Activated CD8-positive, alpha-beta T cell treated with anti-CD3 and anti-CD28 coated beads, Interleukin-2, amount 10 ng/mL, durations not matched to agents 7 days and 5 days (primary cell): ENCODE measurements around the gene MFAP1. TPM values are rescaled to one million over a fixed set of nuclear protein-coding genes. Genes with fewer than 3 reads are reported as not detected.
"Not testable (repeated sequence)": the region's sequence is repeated elsewhere in the genome, so short reads cannot be mapped to it uniquely, and the experiment has no call there.

Experiments
- ATAC-seq: fragments of 150-1000 bp; cut with Tn5 transposase; one replicate; pipeline ENCODE4 v1.10.0; 2021; ENCODE audit warnings: moderate library complexity
- CTCF ChIA-PET: fragments of 350-600 bp; sonication (Branson Sonifier 250); formaldehyde crosslinking; loops from one replicate; lab custom pipeline; 2021; ENCODE audit warnings: antibody characterized with exemption; lab: Charles Lee
- POLR2A ChIA-PET: fragments of 350-600 bp; sonication (Branson Sonifier 250); formaldehyde crosslinking; loops from one replicate; lab custom pipeline; 2021; ENCODE audit warnings: antibody characterized with exemption; lab: Charles Lee
- DNase-seq: peaks from one replicate; pipeline ENCODE4 v3.0.0-alpha.2; 2020
- H3K27ac Mint-ChIP-seq: one replicate; pipeline ENCODE4 v1.8.0; 2021; ENCODE audit warnings: mild to moderate bottlenecking, mixed read lengths
- H3K27me3 Mint-ChIP-seq: one replicate; pipeline ENCODE4 v1.8.0; 2021; ENCODE audit warnings: low read depth, mixed read lengths
- H3K36me3 Mint-ChIP-seq: one replicate; pipeline ENCODE4 v1.8.0; 2021; ENCODE audit warnings: low read depth, mixed read lengths
- H3K4me1 Mint-ChIP-seq: one replicate; pipeline ENCODE4 v1.8.0; 2021; ENCODE audit warnings: low read depth, mixed read lengths
- H3K4me3 Mint-ChIP-seq: one replicate; pipeline ENCODE4 v1.8.0; 2021; ENCODE audit warnings: mild to moderate bottlenecking, mixed read lengths
- H3K9me3 Mint-ChIP-seq: one replicate; pipeline ENCODE4 v1.8.0; 2022; ENCODE audit warnings: mixed read lengths; ENCODE audit not compliant: insufficient read depth
- total RNA-seq, 2 experiments: library from RNA; stranded (reverse); gene quantifications; one replicate each; pipeline ENCODE4 v1.2.3, GENCODE V29; 2021

Gene MFAP1
- total RNA-seq, 2 experiments from 2014 or later = 35.8 to 40.1 TPM

GRCh38 chr15:43815064-43815463, 9.4 kb downstream of the MFAP1 start:
- H3K4me3 Mint-ChIP-seq, H3K27ac Mint-ChIP-seq, ATAC-seq, H3K9me3 Mint-ChIP-seq, DNase-seq, CTCF ChIA-PET, H3K27me3 Mint-ChIP-seq: not testable (repeated sequence)
- Mint-ChIP-seq H3K4me1 (peaks cover 13% of the 10 kb centered on the region), H3K36me3 (peaks cover 55% of the 10 kb centered on the region)
- POLR2A ChIA-PET = interaction anchor here (0.7 to 1.0 kb wide), 2 partner anchors 14 to 22 kb away, joined by 3 to 4 read pairs; partner anchors contain the start of gene HYPK

DNA sequence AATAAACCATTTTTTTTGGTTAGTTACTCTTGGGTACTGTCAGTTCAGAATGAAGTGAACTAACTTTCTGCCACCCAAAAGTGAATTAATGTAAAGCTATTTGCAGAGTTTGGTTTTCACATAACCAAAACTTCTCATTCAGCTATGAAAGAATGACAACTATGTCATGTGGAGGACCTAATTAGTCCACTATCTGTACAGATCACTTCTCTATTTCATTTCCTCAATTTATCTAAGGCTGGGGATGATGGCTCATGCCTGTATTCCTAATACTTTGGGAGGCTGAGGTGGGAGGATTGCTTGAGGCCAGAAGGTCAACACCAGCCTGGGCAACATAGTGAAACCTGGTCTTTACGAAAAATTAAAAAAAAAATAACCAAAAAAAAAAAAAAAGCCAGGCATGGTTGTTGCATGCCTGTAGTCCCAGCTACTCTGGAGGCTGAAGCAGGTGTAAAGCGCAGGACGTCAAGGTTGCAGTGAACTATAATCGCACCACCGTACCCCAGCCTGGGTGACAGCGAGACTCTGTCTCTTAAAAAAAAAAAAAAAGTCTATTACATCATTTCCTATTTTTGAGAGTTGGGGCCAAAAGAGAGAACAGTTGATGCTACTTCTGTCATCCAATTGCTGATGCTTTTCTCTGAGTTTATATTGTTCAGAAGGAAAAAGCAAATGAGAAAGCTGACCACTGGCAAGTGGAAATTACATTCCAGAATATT, 15.4 kb downstream of the MFAP1 start:
- CTCF ChIA-PET = interaction anchor here (0.9 to 1.5 kb wide), 5 partner anchors 11 to 32 kb away, joined by 3 to 6 read pairs (median 3); partner anchors contain the start of gene ELL3
- Mint-ChIP-seq H3K27me3 (no peaks in the 10 kb centered on the region), H3K9me3 (no peaks in the 10 kb centered on the region), H3K27ac (peak overlapping the region; percentile 39), H3K4me3 (no peak overlapping the region), H3K4me1 (peaks cover 9% of the 10 kb centered on the region), H3K36me3 (peaks cover 72% of the 10 kb centered on the region)
- DNase-seq (no peak), ATAC-seq (no peak)
- POLR2A ChIA-PET = interaction anchor here (0.8 to 1.0 kb wide), 4 partner anchors 9 to 32 kb away, joined by 3 to 6 read pairs (median 3); partner anchors contain the start of genes HYPK and SERINC4

DNA sequence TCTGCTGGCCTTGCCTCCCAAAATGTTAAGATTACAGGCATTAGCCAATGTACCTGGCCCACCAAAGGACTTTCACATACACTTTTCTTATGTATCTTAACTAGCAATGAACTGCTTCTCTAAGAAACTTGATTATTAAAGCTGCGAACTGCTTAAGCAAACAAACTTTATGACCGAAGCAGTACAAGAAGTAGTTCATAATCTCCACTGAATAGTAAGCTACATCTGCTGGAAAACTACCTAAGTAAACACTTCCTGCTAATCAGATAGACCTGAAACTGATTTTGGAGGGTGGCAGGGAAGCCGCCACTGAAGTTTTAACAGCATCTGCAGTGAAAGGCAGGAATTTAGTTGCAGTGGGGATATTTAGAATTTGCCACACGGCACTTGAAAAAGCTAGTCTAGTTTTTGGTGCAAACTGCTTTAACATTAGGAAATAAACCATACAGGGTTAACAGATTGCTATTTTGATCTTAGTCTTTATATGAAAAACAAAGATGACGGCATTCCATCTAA, 16.0 kb downstream of the MFAP1 start:
- Mint-ChIP-seq H3K36me3 (peaks cover 71% of the 10 kb centered on the region), H3K27ac (no peak overlapping the region), H3K4me3 (no peak overlapping the region), H3K9me3 (no peaks in the 10 kb centered on the region), H3K4me1 (peaks cover 9% of the 10 kb centered on the region), H3K27me3 (no peaks in the 10 kb centered on the region)
- CTCF ChIA-PET = interaction anchor here (0.9 to 1.1 kb wide), 2 partner anchors 11 to 20 kb away, joined by 3 read pairs; no protein-coding TSS in a partner anchor
- DNase-seq (no peak), ATAC-seq (no peak)
- POLR2A ChIA-PET = interaction anchor here (0.8 to 1.0 kb wide), 3 partner anchors 8 to 15 kb away, joined by 3 to 6 read pairs (median 3); partner anchors contain the start of genes HYPK and SERINC4

DNA sequence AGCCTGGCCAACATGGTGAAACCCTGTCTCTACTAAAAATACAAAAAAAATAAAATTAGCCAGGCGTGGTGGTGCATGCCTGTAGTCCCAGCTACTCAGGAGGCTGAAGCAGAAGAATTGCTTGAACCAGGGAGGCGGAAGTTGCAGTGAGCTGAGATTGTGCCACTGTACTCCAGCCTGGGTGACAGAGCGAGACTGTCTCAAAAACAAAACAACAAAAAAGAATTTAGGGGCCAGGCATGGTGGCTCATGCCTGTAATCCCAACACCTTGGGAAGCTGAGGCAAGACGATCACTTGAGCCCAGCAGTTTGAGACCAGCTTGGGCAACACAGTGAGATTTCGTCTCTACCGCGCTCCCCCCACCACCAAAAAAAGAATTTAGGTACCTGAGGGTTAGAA, 21.8 kb downstream of the MFAP1 start:
- DNase-seq, H3K9me3 Mint-ChIP-seq, H3K27ac Mint-ChIP-seq, H3K27me3 Mint-ChIP-seq, CTCF ChIA-PET, ATAC-seq, H3K4me3 Mint-ChIP-seq: not testable (repeated sequence)
- POLR2A ChIA-PET = interaction anchor here (1.4 to 3.4 kb wide), 3 partner anchors 11 to 26 kb away, joined by 3 to 21 read pairs (median 8); partner anchors contain the start of genes ELL3 and SERF2
- Mint-ChIP-seq H3K36me3 (peaks cover 72% of the 10 kb centered on the region), H3K4me1 (peaks cover 32% of the 10 kb centered on the region)

DNA sequence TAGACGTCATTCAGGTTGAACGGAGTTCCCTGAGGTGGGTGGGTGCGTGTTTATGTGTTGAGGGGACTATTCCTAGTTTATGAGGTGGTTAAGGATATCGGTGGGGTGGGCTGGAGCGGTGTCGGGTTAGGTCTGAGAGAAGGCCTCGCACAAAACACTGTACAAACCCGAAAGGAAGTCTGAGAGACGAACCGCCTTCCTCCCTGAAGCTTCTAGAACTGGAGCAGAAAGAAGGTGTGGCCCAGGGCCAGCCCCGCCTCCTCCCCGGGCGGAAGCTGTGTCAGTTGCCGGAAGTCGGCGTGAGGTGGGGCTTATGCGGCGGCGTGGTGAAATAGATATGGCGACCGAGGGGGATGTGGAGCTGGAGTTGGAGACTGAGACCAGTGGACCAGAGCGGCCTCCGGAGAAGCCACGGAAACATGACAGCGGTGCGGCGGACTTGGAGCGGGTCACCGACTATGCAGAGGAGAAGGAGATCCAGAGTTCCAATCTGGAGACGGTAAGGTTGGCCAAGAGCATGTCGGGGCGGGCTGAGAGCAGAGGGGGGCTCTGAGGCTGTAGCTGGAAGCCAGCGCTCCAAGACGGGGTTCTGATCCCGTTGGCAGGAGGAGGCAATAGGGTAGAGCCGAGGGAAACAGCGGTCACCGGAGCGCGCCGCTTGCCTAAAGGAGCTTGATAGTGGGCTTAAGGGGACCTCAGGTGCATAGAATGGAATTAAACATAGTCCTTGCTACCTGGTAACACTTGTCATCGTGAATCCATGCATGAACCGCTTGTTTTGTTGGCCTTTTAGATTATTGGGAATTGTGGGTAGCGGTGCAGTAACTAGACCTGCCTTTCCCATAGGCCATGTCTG, 24.0 kb downstream of the MFAP1 start, which contains the start of gene HYPK:
HYPK (plus strand) TSS at position 314 of the 856 bp plus-strand sequence; CDS start at position 338, 24 bp downstream.
- CTCF ChIA-PET = interaction anchor here (0.8 to 1.8 kb wide), 5 partner anchors 9 to 29 kb away, joined by 3 to 8 read pairs (median 4); partner anchors contain the start of genes ELL3, MFAP1 and SERF2
- Mint-ChIP-seq H3K27ac (peak within 1 kb of the TSS; percentile 98), H3K4me3 (peak within 1 kb of the TSS; percentile 98), H3K9me3 (no peaks in the 10 kb centered on the region), H3K4me1 (peaks cover 43% of the 10 kb centered on the region), H3K36me3 (peaks cover 69% of the 10 kb centered on the region), H3K27me3 (no peaks in the 10 kb centered on the region)
- peak; percentile 95 for DNase-seq
- POLR2A ChIA-PET = interaction anchor here (0.5 to 3.4 kb wide), 17 partner anchors 8 to 619 kb away, joined by 3 to 23 read pairs (median 3); partner anchors contain the start of genes ELL3, MFAP1, PDIA3 and SERF2
- peak; percentile 97 for ATAC-seq

GRCh38 chr15:43799945-43800285, 24.6 kb downstream of the MFAP1 start, which contains the start of gene SERINC4:
TSS of gene SERINC4 (minus strand) at chr15:43800220. CDS start at chr15:43799986, 234 bp downstream.
- Mint-ChIP-seq H3K4me3 (peak within 1 kb of the TSS; percentile 98), H3K36me3 (peaks cover 69% of the 10 kb centered on the region), H3K9me3 (no peaks in the 10 kb centered on the region), H3K27me3 (no peaks in the 10 kb centered on the region), H3K27ac (peak within 1 kb of the TSS; percentile 98), H3K4me1 (peaks cover 49% of the 10 kb centered on the region)
- POLR2A ChIA-PET = interaction anchor here (0.5 to 3.4 kb wide), 12 partner anchors 8 to 619 kb away, joined by 3 to 23 read pairs (median 6); partner anchors contain the start of genes ELL3, MFAP1, PDIA3 and SERF2
- CTCF ChIA-PET = interaction anchor here (0.8 to 1.8 kb wide), 4 partner anchors 8 to 28 kb away, joined by 3 to 8 read pairs (median 4); partner anchors contain the start of genes MFAP1 and SERF2
- no peak for DNase-seq
- no peak for ATAC-seq

GRCh38 chr15:43799209-43799944, 25.1 kb downstream of the MFAP1 start:
- Mint-ChIP-seq H3K4me1 (peaks cover 54% of the 10 kb centered on the region), H3K9me3 (no peaks in the 10 kb centered on the region), H3K27me3 (no peaks in the 10 kb centered on the region), H3K36me3 (peaks cover 70% of the 10 kb centered on the region), H3K27ac (peak overlapping the region; percentile 98), H3K4me3 (peak overlapping the region; percentile 17)
- ChIA-PET CTCF (interaction anchor here (0.8 to 1.8 kb wide), 2 partner anchors 26 to 28 kb away, joined by 3 to 8 read pairs; partner anchors contain the start of gene MFAP1), POLR2A (interaction anchor here (1.2 to 3.2 kb wide), 4 partner anchors 9 to 53 kb away, joined by 4 to 23 read pairs (median 10); partner anchors contain the start of genes ELL3, MFAP1 and PDIA3)
- DNase-seq (no peak), ATAC-seq (no peak)

- peaks cover 66% of the 10 kb centered on the region for H3K4me1 Mint-ChIP-seq
- ATAC-seq (no peak), DNase-seq (no peak)
- H3K27ac Mint-ChIP-seq = peak overlapping the region; percentile 26
- ChIA-PET POLR2A (interaction anchor here (1.0 to 2.0 kb wide), 3 partner anchors 12 to 28 kb away, joined by 3 to 9 read pairs (median 4); partner anchors contain the start of gene MFAP1), CTCF (interaction anchor here (0.6 to 3.6 kb wide), 3 partner anchors 20 to 1395 kb away, joined by 3 to 17 read pairs (median 5); partner anchors contain the start of gene ELL3)
- no peaks in the 10 kb centered on the region for H3K27me3 Mint-ChIP-seq
- no peak overlapping the region for H3K4me3 Mint-ChIP-seq
- no peaks in the 10 kb centered on the region for H3K9me3 Mint-ChIP-seq
- H3K36me3 Mint-ChIP-seq = peaks cover 84% of the 10 kb centered on the region
These were observed 27.9 kb downstream of the MFAP1 start for GRCh38 chr15:43796566-43796965.

- ATAC-seq (no peak), DNase-seq (no peak)
- ChIA-PET CTCF (interaction anchor here (2.1 to 3.6 kb wide), 2 partner anchors 19 to 26 kb away, joined by 5 to 17 read pairs; partner anchors contain the start of gene ELL3), POLR2A (interaction anchor here (2.0 kb wide), 1 partner anchor 29 kb away, joined by 9 read pairs; the partner anchor contains the start of gene MFAP1)
- no peaks in the 10 kb centered on the region for H3K27me3 Mint-ChIP-seq
- H3K27ac Mint-ChIP-seq = peak overlapping the region; percentile 2
- peaks cover 79% of the 10 kb centered on the region for H3K36me3 Mint-ChIP-seq
- no peaks in the 10 kb centered on the region for H3K9me3 Mint-ChIP-seq
- peaks cover 63% of the 10 kb centered on the region for H3K4me1 Mint-ChIP-seq
- H3K4me3 Mint-ChIP-seq = no peak overlapping the region
These were observed 28.5 kb downstream of the MFAP1 start for GRCh38 chr15:43795997-43796396.

DNA sequence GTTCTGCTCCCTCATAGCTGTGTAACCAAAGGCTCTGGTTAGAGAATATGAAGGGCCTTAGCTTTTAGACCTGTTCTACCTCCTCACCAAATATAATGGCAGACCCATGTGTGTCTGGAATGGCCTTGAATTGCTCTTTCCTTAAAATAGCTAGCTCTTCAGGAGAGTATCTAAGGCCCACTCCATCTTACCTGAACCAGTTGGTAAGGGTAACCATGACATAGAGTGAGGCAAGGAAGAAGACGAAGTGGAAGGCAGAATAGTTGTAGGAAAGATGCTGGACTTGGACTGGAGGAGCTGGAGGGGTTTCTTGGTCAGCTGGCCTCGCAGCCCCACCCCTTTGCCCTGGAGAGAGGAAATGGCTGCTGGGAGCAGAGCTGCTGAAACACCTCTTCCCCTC, 29.3 kb downstream of the MFAP1 start:
- ATAC-seq = no peak

More for the DNA sequence above, 29.3 kb downstream of the MFAP1 start:
- Mint-ChIP-seq H3K36me3 (peaks cover 71% of the 10 kb centered on the region), H3K4me1 (peaks cover 57% of the 10 kb centered on the region), H3K27ac (no peak overlapping the region), H3K9me3 (no peaks in the 10 kb centered on the region), H3K27me3 (no peaks in the 10 kb centered on the region), H3K4me3 (no peak overlapping the region)
- POLR2A ChIA-PET = interaction anchor here (2.0 kb wide), 1 partner anchor 29 kb away, joined by 9 read pairs; the partner anchor contains the start of gene MFAP1
- CTCF ChIA-PET = interaction anchor here (2.1 to 3.6 kb wide), 2 partner anchors 18 to 25 kb away, joined by 5 to 17 read pairs; partner anchors contain the start of gene ELL3
- no peak for DNase-seq
